Ecto neural progenitor cell (in vitro differentiated cells): ENCODE results near the gene WDR38.

ENCODE experiments used
- DNase-seq: peaks from one replicate; pipeline ENCODE4 v3.0.0-alpha.2; 2018; ENCODE audit warnings: low spot score

Gene WDR38

DNA sequence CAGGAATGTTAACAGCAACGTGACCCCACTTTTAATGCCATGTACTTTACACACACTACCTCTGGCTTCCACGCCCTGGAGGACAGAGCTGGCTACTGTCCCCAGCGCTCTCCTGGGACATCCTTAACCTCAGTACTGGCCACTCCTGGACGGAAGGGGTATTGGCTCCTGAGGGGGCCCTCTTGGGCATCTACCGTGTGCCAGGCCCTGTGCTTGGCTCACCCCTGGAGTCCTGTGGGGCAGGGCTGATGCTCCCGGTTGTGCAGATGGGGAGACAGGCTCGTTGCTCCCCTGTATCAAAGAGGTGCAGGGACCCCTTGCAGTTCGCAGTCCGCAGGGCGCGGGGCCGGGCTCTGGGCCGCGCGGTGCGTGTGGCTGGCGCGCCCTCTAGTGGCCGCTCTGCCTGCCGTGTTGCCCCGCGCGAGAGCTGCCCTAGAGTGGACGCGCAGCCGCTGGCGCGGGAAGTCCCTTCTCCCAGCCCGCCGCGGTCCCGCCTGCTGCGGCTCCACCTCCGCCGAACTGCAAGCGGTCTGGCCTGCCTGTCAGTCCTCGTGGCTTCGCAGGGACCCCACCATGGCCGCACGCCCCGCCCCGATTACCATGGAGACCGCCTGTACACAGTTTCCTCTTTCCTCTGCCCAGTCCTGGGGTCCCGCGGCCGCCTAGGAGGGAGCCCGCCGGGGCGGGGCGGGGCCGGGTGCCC is at the start of gene WDR38:
TSS of gene WDR38 (plus strand) at position 632 of the 703 bp plus-strand sequence. CDS start 72 bp downstream, outside the sequence.
- peak; percentile 90 for DNase-seq

DNA sequence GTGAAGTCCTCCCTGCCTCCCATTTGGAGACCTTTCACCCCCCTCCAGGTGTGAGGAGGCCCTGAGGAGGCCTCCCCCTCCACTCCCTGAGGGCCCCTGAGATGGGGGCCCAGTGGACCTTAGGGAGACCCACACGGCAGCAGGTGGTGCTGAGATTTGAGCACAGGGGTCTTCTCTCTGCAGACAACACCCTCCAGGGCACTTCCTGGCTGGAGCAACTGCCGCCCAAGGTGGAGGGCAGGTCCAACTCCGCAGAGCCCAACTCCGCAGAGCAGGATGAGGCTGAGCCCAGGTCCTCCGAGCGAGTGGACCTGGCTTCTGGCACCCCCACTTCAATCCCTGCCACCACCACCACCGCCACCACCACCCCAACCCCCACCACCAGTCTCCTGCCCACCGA is 49.3 kb upstream of the WDR38 start:
- DNase-seq = no peak

DNA sequence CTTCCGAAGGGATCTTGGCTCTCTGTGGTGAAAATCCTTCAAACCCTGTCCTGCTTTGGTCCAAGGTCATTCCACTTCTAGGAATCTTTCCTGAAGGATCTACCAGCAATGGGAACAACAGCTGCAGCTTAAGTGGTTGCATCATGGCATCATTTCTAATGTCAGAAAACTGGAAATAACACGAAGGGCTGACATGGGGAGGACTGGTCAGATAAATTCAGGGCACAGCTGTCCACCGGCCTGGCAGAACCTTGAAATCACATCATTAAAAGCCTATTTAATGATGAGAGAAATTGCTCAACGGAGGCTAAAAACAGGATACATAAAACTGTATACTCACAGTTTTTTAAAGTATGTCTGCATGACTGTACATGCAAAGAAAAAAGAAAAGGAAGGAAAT is 48.1 kb upstream of the WDR38 start:
- DNase-seq = no peak

- no peak for DNase-seq
These were observed 44.9 kb upstream of the WDR38 start for GRCh38 chr9:124808246-124808956.

- no peak for DNase-seq
These were observed 44.0 kb upstream of the WDR38 start for GRCh38 chr9:124809211-124809610.

- no peak for DNase-seq
These were observed 43.3 kb upstream of the WDR38 start for GRCh38 chr9:124809741-124810500.

- peak; percentile 81 for DNase-seq
These were observed 42.5 kb upstream of the WDR38 start for GRCh38 chr9:124810663-124811355.

GRCh38 chr9:124812441-124812876 is 40.8 kb upstream of the WDR38 start:
- no peak for DNase-seq

- no peak for DNase-seq
These were observed 40.2 kb upstream of the WDR38 start for GRCh38 chr9:124813041-124813440.

DNA sequence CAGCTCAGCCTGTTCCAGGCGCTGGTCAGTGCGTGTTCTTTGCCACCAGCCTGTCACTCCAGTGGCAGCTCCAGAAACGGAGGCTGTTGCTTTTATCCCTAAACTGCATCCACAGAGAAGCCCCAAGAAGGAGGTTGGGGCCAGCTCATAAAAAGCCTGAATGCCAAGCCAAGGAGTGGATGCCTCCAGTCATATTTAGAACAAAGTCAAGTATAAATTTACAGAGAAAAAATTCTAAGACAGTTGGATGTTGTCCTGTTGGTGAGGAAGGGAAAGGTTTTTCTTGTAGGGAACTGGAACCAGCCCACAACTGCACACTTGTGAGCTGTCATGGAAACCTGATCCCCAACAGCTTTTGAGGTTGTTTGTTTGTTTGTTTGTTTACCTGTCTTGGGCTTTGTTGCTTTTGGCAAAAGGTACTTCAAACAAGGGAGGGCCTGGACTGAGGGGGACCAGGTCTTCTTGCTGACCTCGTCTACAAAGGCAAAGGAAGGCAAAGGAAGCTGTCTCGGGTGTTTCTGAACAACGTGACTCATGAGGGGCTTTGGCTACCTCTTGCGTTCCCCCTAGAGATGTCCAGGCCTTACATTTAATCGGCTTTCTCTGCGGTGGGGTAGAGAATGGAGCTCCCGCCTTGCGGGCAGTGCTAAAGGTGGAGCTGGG is 39.6 kb upstream of the WDR38 start:
- no peak for DNase-seq

DNA sequence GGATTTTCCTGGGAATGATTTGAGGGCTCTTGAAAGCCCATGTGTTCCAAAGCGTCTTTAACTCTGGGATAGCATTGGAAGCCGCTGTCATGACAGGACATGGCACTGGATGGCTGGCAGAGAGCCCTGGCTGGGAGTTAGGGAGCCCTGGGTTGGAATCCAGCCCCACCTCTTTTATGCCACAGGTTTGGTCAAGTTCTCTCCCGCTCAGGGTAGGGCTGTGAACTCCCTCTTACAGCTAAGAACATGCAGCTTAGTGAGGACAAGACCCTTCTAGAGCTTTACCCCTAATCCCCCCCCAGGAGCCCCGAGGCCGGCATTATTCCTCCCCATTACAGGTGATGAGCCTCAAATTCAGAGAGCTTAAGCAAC is 39.1 kb upstream of the WDR38 start:
- no peak for DNase-seq

DNA sequence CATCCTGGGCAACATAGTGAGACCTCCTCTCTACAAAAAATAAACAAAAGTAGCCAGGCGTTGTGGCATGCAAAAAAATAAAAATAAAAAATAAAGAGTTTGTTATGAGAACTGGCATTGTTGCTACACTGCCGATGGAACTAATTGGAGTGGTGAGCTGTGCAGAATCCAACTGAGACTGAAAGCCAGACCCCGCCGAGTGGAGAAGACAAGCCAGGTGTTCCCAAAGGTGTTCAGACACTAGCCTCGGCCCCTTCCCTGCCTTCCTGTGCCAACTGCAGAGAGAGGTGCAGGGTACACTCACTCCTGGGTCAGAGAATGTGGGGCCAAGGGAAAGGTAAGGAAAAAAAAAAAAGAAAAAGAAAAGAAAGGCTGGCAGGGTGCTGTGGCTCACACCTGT is 37.7 kb upstream of the WDR38 start:
- no peak for DNase-seq

DNA sequence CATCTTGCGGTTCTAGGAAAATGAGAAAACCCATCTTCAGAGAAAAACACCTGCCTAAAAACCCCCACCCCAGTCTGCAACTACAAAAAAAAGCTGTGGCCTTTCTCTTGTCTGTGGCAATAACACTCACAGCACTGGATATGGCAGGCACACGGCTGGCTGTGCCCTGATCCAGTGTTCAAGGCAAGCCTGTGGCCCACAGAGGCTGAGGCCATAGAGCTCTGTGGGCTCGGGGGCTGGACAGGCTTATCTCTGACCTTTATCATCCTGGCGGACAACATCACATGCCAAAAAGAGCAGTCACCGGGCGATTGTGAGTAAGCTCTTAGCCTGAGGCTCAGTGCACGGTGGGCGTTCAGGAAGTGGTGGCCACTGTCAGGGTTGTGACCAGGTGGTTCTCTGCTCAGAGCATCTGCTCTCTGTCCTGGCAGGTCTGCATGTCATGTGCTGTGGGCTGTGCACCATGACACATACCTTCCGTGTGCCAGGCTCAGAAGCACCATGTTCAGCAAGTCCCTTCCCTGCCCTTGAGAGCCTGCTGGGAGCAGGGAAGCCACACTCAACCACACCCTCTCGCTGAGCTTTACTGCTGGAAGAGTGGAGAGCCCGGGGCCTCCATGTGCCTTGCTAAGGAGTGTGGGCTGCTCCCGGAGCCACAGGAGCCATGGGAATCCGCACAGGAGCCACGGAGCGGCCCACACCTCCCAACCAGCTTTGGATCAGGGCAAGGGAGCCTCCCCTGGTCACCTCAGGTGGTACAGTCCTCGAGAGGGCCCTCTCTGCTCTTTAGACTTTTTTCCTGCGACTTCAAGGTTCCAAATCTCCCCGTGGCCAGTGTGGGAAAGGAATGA is 34.6 kb upstream of the WDR38 start:
- DNase-seq = no peak

DNA sequence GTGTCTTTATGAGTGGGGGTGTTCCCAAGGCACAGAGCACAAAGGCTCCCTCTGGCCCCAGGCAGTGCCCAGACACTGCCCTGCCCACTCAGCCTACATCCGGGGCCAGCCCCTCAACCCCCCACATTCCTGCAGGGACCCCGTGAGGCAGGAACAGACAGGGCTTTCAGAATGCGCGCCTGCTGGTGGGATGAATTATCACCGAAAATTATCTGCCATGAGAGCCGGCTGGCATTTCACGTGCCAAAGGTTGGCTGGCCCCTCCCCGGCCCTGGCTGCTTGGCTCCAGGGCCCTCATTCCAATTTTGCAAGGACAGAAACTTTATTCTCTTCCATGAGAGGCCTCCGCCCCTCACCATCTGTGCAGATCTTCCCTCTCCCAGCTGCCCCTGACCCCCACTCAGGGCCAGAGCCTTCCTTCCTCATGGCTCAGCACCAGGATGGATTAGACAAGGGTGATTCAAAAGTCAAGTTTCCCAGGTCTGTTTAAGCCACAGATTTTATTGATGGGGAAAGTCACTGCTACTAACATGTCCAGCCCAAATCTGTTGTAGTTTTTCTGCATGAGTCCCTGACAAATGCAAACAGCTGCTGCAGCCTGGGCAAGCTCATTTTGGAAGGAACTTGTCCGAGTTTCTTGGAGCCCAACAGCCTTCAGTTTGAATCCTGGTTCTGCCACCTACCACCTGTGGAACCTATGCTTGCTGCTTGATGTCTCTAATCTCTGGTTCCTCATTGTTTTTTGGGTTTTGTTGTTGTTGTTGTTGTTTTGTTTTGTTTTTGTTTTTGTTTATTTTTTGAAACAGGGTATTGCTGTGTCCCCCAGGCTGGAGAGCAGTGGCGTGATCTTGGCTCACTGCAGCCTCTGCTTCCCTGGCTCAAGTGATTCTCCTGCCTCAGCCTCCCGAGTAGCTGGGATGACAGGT is 32.3 kb upstream of the WDR38 start:
- DNase-seq = no peak

DNA sequence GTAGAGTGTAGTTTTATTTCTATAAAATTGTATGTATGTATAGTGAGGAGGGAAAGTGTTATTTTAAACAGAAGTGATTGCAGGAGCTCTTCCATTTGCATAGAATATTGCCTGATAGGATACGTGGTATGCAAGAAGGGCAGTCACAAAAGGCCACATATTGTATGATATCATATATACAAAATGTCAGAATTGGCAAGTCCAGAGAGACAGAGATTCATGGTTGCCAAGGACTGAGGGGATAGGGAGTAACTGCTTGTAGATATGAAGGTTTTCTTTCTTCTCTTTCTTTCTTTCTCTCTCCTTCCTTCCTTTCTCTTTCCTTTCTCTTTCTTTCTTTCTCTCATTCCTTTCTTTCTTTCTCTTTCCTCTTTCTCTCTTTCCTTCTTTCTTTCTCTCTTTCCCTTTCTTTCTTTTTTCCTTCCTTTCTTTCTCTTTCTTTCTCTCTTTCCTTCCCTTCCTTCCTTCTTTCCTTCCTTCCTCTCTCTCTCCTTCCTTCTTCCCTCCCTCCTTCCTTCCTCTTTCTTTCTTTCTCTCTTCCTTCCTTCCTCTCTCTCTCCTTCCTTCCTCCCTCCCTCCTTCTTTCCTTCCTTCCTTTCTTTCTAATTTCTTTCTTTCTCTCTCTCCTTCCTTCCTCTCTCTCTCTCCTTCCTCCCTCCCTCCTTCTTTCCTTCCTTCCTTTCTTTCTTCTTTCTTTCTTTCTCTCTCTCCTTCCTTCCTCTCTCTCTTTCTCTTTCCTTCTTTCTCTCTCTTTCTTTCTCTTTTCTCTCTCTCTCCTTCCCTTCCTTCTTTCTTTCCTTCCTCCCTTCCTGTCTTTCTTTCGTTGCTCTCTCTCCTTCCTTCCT is 24.5 kb upstream of the WDR38 start:
- DNase-seq = no peak

DNA sequence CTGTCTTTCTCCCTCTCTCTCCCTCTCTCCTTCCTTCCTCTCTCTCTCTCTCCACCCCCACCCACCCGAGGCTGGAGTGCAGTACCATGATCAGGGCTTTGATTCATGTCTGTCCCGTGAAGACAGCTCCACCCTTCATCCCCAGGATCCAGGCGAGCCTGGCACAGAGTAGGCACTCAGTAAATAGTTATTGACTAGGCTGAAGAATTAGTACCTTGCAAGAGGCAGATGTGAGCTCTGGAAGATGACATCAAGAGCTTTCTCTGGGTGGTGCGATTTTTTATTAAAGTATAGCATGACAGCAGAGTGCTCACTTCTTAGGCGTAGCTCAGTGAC is 24.0 kb upstream of the WDR38 start:
- no peak for DNase-seq

DNA sequence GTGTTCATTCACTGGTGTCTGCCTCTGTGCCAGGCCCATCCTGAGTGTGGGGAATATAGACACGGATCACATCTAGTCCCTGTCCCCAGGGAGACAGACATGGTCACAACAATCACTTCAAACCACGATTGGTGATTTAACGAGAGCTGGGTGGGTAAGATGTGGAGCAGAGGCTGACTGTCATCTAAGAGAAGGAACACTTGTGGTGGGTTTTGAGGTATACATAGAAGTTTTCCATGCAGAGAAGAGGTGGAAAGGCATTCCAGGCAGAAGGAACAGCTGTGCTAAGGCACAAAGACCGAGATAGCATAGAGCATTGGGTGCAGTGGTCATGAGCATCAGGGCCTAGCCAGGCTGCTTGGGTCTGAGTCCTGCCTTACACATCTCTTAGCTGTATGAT is 22.7 kb upstream of the WDR38 start:
- no peak for DNase-seq

GRCh38 chr9:124831642-124832364 is 21.5 kb upstream of the WDR38 start:
- no peak for DNase-seq
